IPS-NIHi7 (cell line): ENCODE data around the gene SENP8.
A peak's percentile ranks its signal among the peaks of the same experiment; 100 is the strongest.

Source experiments
- DNase-seq: peaks from one replicate; pipeline ENCODE4 v3.0.0; 2012; ENCODE audit warnings: mixed read lengths; ENCODE audit errors: extremely low spot score

SENP8 gene

GRCh38 chr15:72113347-72114031, 4.7 kb upstream of the SENP8 start:
- DNase-seq = no peak

- peak; percentile 30 for DNase-seq
Measured at GRCh38 chr15:72116731-72117485, 1.3 kb upstream of the SENP8 start.

GRCh38 chr15:72117486-72118016, 652 bp upstream of the SENP8 start:
- DNase-seq = peak; percentile 79

DNA sequence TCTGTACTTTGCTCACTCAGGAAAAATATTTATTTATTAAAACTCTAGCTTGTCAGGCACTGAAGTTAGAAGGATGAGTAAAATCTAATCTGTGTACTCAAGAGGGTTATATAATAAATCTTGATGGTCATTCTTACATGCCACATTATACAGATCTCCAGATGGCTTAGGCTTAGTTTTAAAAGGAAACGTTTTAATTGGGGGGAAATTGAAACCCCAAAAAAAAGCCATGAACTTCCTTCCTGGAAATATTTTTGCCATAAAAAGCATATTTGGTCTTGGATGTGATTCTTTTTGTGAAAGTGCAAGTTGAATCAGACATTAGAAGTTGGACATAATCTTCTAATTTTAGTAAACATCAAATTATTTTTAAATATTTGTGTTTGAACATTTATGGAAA, 6.0 kb downstream of the SENP8 start:
- DNase-seq = no peak

DNA sequence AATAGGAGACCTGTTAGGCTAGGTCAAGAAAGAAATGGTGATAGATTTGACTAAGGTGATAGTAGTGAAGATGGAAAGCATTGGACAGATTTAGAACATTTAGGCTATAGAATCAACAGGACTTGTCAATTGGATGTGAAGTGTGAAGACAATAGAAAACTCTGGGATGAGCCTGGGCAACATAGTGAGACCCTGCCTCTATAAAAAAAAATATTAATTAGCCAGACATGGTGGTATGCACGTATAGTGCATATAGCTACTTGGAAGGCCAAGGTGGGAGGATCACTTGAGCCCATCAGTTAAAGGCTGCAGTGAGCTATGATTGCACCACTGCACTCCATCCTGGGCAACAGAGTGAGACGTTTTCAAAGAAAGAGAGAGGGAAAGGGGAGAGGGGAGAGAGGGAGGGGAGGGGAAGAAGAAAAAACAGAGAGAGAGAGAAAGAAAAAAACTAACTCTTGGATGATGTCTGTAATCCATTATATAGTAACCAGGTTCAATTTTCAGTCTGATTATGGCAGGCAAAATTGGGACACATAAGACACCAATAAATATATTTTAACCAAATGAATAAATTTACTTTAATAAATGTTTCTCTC, 9.6 kb downstream of the SENP8 start:
- no peak for DNase-seq

- DNase-seq = no peak
Measured at GRCh38 chr15:72128359-72128758, 10.2 kb downstream of the SENP8 start.

DNA sequence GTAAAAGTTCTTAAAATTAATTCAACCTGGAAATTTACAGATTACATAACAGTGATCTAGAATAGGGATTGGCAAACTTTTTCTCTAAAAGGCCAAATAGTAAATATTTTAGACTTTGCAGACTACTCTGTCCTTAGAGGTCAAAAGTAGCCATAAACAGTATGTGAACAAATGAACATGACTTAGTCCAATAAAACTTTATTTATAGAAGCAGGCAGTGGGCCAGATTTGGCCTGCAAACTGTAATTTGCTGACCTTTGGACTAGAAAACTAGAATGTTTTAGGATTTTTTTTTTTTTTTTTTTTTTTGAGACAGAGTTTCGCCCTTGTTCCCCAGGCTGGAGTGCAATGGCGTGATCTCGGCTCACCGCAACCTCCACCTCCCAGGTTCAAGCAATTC, 12.1 kb downstream of the SENP8 start:
- DNase-seq = no peak

GRCh38 chr15:72131922-72132321, 13.7 kb downstream of the SENP8 start:
- DNase-seq = no peak

GRCh38 chr15:72133211-72133610, 15.0 kb downstream of the SENP8 start:
- DNase-seq = no peak

DNA sequence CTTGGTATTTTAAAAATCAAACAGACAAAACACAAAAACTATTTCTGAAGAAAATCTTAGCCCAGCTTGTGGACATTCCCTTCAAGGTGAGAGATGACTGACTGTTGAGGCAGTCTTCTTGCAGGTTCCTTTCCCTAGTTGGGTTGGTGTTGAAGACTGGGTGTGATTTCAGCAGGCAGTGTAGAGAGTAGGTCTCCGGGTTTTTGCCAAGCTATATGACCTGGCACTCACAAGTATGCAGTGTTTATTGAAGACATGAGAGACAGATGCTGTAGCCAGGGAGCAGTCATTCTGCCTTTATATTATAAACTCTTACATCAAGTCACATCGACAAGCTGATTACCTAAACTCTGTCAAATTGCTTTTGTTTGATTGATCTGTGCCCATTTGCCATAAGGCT, 17.5 kb downstream of the SENP8 start:
- DNase-seq = no peak

DNA sequence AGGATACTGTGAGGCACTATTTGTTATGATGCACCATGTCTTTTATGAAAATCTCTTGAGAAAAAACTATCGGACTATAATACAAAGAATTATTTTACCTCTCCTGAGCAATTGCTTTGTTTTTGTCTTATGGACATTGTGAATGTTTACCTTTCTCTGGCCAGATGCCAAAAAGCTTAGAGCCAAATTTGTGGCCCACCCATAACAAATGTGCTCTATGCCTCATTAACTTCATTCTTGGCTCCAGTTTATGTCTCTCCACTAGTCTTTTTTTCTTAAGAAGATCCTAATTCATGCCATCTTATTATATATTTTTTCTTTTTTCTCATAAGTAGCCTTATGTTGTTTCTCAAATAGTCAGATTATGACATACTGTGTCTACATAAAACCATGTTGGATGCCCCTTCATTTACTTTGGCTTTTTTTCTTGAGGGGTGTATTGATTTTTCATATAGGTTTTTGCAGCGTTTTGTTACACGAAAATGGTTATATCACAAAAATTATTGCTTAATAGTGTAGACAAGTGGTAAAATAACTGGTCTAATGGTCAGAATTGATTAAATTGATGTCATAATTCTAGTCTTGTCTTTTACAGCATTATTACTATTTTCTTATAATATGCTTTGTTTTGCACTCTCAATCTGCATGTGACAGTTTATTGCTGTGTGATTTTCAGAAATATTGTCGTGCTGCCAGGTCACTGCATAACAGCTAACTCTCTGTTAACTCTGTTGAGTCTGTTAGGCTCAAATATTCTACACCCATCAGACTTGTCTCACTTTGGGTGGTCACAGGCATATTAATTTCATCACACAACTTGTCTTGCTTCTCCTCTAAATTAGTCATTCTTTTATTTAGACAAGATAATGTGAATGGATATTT, 18.2 kb downstream of the SENP8 start:
- no peak for DNase-seq

GRCh38 chr15:72139667-72140066, 21.5 kb downstream of the SENP8 start:
- DNase-seq = no peak

- no peak for DNase-seq
Measured at GRCh38 chr15:72140088-72140487, 21.9 kb downstream of the SENP8 start.

- no peak for DNase-seq
Measured at GRCh38 chr15:72141171-72142084, 23.2 kb downstream of the SENP8 start.

DNA sequence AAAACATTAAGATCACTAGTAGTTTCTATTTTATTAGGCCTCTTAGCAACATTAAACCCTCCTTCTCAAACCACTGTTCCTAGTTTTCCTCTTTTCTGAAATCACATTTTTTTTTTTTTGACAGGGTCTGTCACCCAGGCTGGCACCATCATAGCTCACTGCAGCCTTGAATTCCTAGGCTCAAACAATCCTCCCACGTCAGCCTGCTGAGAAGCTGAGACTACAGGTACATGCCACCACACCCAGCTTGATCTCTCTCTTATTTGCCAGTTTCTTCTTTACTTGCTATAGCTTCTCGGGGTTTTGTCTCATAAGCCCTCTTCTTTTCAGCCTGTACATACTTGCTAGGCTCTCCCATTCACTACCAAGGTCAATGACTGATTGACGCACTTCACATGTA, 28.0 kb downstream of the SENP8 start:
- no peak for DNase-seq

DNA sequence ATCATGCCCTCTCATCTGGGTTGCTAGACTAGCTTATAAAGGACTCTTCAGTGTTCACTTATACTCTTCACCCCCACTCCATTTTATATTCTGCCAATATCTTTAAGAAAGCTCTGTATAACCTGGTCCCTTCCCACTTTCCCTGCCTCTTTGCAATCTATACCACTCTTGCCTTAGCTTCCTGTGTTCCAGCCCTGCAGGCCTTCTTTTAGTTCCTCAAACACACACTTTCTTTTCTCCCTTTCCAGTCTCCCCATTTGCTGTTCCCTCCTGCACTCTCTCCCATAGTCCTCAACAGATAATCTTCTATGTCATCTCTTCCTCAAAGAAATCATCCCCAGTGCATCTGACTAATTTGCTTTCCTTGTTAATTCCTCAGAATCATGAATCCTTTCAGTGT, 28.7 kb downstream of the SENP8 start:
- no peak for DNase-seq

- no peak for DNase-seq
Measured at GRCh38 chr15:72147418-72147817, 29.2 kb downstream of the SENP8 start.

GRCh38 chr15:72153269-72154000, 35.2 kb downstream of the SENP8 start:
- DNase-seq = no peak

DNA sequence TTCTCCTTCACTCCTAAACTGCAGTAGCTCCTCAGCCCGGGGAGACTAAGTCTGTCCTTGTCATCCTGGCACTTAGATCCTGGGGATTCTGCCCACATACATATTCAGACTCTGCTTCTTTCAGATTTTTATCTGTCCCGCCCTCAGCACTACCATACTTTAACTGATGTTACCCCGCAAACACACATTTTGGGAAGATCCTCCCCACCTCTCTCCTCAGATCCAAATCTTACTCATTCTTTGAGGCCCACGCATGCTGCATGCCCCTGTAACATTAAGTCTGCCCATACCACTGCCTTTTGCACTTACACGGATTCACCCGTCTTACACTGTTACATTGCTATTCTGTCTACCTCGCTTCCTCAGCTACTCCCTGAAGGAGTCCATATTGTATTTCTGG, 36.1 kb downstream of the SENP8 start:
- DNase-seq = no peak

DNA sequence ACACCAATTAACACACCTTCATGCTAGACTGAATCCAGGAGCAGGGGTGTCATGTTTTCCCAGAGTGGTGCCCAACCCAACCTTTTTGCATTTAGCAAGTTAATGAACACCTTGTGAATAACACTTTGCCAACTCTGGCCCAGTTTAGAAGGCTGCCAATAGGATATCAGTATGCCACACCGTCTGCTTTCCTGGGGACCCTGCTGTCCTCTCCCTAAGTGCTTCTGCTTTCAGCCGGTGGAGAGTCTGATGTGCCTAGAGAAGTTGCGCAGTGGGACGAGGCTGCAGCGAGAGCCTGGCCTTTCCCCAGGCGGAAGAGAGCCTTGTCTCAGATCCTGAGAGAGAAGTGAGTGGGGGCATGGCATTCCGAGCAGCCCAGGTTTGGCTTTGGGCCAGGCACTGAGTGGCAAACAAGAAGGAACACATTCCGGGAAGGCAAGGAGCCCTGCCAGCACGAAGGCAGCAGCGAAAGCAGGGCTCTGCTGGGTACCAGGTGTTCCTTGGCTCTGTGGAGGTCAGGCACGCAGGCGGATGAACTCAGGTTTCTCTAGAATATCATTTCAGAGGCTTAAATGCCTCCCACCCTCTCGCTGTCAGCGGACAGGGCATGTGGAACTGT, 36.9 kb downstream of the SENP8 start:
- DNase-seq = no peak
